ENCODE results near the gene ZNF273. TPM values are rescaled to one million over a fixed set of nuclear protein-coding genes. Genes with fewer than 3 reads are reported as not detected.
A peak's percentile ranks its signal among the peaks of the same experiment; 100 is the strongest.

ZNF273 gene
- total RNA-seq, 1 donor from 2014 or later = 9.3 TPM

DNA sequence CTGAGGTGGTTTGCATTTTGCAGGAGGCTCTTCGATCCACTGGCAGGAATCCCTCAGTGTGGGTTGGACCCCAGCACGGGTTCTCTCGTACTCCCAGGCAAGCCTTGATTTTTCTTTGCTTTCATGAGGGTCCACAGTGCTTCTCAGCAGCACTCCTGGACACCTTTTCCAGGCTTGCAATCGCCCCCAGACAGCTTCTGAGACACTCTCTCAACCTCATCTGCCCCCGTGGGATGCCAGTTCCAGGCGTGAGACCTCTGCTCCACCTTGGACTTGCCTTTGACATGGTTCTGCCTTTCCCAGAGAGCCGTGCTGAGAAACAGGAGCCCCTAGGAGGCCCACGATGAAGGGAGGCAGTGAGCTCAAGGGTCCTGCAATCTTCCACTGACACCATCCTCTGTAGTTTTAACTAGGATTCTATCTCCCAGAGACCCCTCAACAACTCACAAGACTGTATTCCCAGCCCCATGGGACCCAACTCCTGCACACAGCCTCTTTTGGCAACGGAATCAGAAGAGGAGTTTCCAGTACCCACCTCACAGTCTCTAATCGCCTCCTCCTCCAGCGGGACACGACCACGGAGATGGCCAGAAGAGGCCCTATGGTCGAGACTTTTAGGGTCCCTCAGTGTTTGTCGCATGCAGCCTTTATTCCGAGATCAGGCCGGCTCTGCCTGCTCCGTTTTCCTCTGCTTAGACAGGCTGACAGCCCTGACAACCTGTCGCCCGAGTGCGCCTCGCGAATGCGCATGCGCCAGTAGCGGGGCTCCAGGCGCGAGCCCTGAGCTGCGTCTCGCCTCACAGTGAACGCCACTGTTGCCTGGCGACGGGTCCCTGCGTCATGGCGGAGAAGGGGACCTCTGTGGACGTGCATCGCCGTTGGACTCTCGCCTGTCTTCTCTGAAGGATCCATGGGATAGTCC lies 26.0 kb upstream of the ZNF273 start:
- DNase-seq (ENCODE audit: low spot score) = peak; percentile 48

DNA sequence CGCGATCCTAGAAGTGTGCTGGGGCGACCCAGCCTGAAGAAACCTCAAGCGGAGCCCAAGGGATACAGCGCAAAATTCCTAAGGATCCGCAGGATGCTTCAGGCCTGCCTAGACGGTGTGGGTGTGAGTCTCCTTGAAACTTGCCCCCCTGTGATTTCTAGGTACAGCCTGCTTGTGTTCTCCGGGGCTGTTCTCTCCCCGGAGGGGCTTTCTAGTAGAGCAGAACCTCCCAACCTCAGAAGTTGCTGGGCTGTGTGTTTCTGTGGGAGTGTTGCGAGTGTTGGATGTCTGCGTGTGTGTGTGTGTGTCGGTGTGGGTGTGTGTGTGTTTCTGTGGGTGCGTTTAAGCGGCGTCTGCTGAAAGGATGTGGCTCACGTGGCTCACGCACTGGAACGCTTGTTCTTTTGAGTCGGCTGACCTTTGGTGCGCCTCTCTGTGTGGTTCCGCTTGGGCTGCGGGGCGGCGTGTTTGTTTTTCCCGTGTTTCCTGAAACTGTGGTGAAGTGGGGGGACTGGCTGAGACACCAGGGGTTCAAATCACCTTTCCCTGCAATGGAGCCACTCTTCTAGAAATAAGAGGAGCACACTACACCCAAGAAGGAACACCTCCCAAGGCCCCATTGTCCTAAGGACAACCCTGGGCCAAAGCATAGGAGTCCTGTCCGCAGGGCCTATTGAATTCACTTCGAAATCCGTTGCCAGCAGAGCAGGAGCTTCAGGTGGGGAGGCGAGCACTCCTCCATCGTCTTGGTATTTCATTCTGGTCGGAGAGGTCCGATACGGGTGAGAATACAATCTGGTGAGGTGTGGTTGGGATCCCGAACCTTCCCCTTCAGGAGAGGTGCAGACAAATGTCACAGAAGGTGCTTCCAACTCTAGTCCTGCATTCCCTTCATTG lies 25.1 kb upstream of the ZNF273 start:
- peak; percentile 7 for DNase-seq (ENCODE audit: low spot score)

DNA sequence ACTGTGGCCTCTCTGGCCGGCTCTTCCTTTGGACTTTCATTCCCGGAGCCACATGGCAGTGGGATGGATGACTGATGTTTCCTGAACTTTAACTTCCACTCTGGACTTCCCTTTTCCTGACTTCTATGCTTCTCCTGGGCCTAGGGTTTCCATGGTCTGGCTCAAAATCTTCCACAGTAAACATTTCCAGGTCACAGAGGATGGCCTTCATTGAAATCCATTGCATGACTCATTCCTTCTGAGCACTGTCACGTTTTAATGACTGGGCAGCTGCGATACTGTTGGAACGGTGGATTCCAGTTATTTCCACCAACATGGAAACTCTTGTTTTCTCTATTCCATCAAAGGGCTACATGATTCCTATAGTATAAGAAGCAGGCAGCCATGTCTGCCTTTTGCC lies 24.4 kb upstream of the ZNF273 start:
- DNase-seq (ENCODE audit: low spot score) = peak; percentile 8

DNA sequence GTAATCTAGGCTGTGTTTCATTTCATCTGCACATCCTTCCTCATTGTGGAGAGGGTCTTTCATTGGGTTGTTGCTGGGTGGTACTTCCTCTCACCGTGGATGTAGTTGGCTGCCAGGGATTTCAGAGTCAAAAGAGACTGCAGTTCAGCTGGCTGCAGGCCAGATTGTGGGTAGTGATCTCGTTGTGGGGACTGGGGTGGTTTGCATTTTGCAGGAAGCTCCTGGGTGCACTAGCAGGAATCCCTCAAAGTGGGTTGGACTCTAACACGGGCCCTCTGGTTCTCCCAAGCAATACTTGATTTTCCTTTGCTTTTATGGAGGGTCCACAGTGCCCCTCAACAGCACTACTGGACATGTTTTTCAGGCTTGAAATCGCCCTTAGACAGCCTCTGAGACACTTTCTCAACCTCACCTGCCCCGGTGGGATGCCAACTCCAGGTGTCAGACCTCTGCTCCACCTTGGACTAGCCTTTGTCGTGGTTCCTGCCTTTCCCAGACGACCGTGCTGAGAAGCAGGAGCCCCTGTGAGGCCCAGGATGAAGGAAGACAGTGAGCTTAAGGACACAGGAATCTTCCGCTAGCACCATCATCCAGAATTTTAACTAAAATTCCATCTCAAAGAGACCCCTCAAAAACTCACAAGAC lies 23.9 kb upstream of the ZNF273 start:
- peak; percentile 6 for DNase-seq (ENCODE audit: low spot score)

DNA sequence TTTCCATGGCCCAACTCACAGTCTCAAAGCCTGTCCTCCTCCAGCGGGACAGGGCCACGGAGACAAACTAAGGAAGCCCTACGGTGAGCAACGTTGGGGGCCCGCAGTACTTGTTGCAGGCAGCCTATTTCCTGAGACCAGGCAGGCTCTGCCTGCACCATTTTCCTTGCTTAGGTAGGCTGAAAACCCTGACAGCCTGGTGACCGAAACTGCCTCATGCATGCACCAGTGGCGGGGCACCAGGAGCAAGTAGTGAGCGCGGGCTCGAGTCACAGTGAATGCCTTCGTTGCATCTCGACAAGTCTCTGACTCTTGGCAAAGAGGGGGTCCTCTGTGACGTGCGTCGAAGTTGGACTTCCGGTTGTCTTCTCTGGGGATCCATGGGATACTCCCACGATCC lies 23.3 kb upstream of the ZNF273 start:
- DNase-seq (ENCODE audit: low spot score) = peak; percentile 6

DNA sequence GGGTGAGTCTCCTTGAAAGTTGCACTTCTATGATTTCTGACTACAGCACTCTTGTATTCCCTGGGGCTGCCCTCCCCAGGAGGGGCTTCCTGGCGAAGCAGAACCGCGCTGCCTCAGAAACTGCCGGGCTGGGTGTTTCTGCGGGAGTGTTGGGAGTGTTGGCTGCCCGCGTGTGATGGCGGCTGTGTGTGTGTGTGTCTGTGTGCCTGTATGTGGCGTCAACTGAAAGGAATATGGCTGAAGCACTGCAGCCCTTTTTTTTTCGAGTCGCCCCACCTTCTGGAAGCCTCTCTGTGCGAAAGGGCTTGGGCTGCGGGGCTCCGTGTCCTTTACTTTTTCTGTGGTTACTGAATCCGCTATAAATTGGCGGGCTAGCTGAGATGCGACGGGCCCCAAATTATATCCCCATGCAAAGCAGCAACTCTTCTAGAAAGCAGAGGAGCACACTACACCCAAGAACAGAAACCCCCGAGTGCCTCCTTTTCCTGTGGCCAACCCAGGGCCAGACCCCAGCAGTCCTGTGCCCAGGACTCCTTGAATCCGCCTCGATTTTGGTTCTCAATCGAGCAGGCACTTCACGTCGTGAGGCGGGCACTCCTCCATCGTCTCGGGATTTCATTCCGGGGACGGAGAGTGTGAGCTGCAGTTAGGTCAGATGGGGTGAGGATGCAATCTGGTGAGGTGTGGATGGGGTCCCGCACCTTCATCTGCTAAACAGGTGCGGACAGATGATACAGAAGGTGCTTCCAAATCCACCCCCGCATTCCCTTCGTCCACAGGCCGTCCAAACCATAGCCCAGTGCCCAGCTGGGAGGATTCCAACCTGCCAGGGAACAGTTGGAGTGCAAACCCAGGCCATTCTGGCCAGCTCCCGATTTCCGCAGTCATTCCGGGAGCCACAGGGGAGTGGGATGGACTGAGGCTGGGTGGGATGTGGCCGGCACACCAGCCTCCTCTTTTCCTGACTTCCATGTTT lies 22.5 kb upstream of the ZNF273 start:
- DNase-seq (ENCODE audit: low spot score) = peak; percentile 9

DNA sequence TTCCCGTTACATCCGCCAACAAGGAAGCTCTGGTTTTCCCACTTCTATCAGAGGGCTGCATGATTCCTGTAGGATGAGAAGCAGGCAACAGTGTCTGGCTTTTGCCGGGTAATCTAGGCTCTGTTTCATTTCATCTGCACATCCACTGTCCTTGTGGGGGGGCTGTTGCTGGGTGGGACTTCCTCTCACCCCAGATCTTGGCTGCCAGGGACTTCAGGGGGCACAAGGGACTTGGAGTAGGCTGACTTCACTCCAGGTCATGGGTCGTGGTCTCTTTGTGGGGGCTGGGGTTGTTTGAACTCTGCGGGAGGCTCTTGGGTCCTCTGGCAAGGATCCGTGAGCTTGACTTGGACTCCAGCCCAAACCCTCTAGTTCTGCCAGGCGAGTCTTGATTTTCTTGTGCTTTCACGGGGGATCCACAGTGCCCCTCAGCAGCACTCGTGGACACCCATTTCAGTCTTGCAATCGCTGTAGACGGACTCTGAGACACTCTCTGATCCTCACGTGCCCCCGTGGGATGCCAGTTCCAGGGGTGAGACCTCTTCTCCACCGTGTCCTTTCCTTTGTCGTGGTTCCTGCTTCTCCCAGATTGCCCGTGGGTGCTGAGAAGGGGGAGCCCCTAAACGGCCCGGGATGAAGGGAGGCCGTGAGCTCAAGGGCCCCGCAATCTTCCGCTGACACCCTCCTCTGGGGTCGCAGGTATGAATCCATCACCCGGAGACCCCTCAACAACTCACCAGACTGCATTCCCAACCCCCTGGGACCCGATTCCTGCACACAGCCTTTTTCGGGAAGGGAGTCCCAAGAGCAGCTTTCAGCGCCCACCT lies 21.4 kb upstream of the ZNF273 start:
- peak; percentile 10 for DNase-seq (ENCODE audit: low spot score)

DNA sequence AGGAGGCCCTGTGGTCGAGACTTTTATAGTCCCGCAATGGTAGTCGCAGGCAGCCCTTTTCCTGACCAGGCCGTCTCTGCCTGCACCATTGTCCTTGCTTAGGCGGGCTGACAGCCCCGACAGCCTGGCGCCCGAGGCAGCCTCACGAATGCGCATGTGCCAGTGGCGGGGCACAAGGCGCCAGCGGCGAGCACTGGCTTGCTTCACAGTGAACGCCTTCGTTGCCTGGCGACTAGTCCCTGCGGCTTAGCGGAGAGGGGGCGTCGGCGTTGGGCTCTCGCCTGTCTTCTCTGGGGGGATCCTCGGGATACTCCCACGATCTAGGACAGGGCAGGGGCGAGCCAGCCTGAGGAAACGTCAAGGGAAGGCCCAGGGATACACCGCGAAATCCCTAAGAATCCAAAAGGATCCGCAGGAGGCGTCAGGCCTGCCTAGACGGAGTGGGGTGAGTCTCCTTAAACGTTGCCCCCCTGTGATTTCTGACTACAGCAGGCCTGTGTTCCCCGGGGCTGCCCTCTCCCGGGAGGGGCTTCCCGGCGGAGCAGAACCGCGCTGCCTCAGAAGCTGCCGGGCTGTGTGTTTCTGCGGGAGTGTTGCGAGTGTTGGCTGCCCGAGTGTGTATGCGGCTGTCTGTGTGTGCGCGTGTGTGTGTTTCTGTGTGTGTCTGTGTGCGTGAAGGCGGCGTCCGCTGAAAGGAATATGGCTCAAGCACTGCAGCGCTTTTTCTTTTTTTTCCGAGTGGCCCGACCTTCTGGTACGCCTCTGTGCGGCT lies 20.5 kb upstream of the ZNF273 start:
- DNase-seq (ENCODE audit: low spot score) = peak; percentile 56

DNA sequence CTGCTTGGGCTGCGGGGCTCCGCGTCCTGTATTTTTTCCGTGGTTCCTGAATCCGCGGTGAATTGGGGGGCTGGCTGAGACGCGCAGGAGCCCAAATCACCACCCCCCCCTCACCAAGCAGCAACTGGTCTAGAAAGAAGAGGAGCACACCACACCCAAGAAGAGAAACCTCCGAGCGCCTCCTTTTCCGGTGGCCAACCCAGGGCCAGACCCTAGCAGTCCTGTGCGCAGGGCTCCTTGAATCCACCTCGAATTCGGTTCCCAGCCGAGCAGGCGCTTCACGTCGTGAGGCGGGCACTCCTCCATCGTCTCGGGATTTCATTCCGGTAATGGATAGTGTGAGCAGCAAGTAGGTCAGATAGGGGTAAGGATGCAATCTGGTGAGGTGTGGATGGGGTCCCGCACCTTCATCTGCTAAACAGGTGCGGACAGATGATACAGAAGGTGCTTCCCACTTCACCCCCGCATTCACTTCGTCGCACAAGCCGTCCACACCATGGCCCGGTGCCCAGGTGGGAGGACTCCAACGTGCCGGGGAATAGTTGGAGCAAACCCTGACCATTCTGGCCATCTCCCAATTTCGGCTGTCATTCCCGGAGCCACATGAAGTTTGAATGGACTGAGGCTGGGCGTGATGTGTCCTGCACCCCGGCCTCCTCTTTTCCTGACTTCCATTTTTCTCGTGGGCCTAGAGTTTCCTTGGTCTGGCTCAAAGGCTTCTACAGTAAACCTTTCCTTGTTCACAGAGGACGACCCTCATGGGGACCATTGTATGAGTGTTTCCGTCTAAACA lies 19.8 kb upstream of the ZNF273 start:
- DNase-seq (ENCODE audit: low spot score) = peak; percentile 9

DNA sequence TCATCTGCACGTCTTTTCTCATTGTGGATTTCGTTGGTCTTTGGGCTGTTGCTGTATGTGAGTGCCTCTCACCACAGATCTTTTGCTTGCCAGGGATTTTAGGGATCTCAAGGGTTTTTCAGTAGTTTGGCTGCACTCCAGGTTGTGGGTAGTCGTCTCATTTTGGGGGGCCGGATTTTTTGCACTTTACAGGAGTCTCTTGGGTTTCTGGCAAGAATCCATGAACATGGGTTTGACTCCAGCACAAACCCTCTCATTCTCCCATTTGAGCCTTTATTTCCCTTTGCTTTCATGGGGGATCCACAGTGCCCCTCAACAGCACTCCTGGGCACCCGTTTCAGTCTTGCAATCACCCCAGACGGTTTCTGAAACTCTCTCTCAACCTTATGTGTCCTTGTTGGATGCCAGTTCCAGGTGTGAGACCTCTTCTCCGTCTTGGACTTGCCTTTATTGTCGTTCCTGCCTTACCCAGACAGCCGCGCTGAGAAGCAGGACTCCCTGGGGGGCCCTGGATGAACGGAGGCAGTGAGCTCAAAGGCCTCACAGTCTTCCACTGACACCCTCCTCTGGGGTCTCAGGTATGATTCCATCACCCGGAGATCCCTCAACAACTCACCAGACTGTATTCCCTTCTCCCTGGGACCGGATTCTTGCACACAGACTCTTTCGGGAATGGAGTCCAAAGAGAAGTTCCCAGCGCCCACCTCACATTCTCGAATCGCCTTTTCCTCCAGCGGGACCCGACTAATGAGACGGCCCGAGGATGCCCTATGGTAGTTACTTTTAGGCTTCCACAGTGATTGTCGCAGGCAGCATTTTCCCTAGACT lies 18.8 kb upstream of the ZNF273 start:
- DNase-seq (ENCODE audit: low spot score) = peak; percentile 6

DNA sequence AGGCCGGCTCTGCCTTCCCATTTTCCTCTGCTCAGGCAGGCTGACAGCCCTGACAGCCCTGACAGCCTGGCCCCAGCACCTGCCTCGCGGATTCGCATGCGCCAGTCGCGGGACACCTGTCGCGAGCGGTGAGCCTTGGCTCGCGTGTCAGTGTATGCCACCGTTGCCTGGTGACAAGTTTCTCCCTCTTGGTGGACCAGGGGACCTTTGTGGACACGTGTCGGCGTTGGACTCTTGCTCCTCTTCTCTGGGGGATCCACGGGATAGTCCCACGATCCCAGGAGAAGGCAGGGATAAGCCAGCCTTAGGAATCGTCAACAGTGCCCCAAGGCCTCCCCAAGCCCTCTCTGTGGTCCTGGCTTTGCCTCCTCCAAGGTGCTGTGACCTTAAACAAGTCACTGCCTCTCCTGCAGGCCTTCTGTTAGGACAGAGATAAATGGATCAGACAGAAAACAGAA lies 18.1 kb upstream of the ZNF273 start:
- DNase-seq (ENCODE audit: low spot score) = peak; percentile 7

DNA sequence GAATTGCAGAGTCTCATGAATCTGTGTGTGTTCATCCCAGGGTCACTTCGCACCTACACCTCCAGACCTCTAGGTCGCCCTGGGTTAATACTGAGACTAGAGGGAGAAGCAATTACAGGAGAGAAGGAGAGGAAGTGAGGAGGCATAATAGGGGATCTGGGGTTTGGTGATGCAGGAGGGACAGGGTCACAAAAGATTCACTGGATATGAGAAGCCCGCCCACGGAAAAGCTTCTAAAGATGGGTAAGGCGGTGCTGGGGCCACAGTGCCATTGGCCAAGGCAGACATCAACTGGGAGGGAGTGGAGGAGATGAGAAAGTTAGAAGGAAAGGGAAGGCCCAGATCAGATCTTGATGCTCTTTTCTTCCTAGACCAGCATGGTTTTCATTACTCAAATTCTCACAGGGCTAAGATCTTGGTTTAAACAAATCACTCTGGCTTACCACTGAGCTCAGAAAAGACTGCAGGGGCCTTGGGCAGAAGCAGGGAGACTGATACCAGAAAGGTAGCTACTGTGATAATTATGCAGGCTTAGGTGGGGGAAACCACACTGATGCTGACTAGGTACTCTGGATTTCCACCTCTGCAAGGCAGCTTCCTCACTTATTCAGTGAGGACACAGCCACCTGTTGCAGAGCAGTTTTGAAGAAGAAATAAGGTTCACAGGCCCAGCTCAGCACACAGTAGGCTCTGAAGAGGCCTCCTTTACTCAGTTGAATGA lies 17.4 kb upstream of the ZNF273 start:
- no peak for DNase-seq (ENCODE audit: low spot score)

DNA sequence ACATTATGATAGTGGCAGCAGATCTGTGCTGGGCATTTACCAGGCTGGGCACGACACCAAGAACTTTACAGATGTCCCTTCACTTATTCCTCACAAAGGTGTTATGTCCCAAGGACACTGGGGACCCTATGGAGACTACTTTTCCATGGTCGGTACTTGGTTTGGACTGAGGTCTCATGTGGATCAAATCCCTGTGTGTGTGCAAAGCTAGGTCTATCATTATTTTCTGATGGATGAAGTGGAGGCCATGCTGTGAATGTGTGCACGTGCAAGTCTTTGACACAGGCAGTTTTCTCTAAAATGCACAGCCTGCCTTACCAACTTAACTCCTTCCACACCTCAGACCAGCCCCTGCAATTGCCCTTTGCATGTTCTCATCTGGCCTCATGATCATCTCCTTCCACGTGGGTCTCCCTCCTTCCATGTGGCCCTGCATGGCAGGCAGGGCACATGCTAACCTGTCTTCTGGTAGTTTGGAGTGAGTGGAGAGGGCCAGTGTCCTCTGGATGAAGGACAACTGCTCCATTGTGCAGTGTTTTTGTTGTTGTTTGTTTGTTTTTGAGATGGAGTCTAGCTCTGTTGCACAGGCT lies 16.0 kb upstream of the ZNF273 start:
- DNase-seq (ENCODE audit: low spot score) = peak; percentile 9

DNA sequence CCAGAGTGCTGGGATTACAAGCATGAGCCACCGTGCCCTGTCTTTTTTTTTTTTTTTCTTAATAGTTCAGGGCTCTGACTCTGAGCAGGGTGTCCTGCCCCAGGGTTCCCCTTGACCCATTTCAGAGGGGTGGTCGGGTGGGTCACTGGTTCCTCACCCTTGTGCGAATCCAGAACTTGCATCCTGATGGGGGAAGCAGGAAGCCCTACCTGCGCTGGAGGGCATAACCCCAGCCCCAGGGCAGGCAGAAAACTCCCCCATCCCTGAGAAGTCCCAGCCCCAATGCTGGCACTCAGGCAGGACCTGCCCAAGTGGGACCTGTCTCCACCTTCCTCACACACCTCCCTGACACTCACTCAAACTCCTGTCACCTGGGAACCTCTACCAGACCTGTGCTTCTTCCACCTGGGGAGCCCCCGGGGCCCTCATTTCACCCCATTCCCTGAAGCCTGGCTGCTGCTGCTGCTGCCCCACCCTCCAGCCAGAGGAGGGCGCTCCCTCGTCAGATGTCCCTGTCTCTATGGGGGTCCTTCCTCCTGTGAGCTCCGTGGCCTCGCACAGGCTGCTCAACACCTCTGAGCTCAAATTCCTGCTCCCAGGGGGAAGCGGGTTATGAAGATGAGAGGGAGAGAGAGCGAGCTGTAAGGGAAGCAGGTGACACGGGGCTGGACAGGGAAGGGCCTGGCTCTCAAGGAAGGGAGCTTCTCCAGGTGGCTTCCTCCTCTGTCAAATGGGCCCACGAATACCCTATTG lies 15.1 kb upstream of the ZNF273 start:
- peak; percentile 12 for DNase-seq (ENCODE audit: low spot score)

DNA sequence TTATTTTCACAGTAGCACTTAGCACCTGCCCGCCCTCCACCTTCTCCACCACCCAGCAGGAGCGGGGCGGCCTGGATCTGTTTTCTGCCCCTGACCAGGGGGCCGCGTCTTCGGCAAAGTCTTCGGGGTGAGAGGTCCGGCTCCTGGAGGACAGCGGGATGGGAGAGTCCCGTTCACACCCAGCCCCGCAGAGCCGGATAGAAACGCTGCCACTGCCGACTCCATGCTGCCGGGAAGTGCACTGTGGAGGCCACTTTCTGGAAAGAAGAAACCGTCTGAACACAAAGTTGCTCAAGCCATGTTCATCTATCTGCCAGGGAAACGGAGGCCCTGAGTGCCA lies 14.5 kb upstream of the ZNF273 start:
- peak; percentile 11 for DNase-seq (ENCODE audit: low spot score)
